Head of caudate nucleus (tissue), 42 donors: ENCODE results near the gene FBXL7.

Experiments
- DNase-seq, 42 donors: peaks; one replicate each; pipeline versions ENCODE4 v3.0.0 to v3.0.0-alpha.2; 2020 to 2021; ENCODE audit warnings: mixed read lengths in 7 of 42
- intact Hi-C: fragments of 100-400 bp; cut with DNase I; formaldehyde crosslinking; loops from one replicate; pipeline ENCODE4 v1.15.0; 2022

Gene FBXL7

DNA sequence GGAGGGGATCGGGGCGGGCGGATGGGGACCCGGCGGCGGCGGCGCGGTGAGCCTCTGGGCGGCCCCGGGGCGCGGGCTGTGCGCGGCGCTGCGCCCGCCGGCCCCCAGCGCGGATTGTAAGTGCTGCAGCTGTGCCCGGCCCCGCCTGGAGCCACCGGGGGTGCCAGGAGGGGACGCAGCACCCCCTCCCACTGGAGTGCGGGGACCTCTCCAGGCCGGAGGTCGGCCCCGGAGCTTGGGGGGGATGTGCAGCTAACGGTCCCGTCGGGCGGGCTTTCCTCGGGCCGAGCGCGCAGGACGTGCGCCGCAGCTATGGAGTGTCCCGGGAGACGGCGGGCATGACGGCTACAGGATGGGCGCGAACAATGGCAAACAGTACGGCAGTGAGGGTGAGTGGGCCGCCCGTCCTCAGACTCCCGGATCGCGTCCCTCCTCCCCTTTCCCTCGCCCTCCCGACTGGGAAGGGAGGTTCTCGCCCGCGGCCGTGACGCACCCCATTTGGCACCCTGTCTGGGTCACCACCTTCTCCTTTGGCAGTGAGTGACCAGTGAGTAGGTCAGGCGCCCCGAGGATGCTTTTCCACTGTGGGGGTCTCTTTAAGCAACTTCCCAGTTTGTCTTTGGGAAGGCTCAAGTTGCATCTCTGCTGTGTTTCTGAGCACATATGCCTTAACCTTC, 483 bp downstream of the FBXL7 start:
- intact Hi-C loops, result loop anchor here (5.0 kb wide), 1 partner anchor 292 kb away; no protein-coding TSS in a partner anchor
- DNase-seq, result peak in 40 of 42 donors; percentile 12 to 82 (median 50)

DNA sequence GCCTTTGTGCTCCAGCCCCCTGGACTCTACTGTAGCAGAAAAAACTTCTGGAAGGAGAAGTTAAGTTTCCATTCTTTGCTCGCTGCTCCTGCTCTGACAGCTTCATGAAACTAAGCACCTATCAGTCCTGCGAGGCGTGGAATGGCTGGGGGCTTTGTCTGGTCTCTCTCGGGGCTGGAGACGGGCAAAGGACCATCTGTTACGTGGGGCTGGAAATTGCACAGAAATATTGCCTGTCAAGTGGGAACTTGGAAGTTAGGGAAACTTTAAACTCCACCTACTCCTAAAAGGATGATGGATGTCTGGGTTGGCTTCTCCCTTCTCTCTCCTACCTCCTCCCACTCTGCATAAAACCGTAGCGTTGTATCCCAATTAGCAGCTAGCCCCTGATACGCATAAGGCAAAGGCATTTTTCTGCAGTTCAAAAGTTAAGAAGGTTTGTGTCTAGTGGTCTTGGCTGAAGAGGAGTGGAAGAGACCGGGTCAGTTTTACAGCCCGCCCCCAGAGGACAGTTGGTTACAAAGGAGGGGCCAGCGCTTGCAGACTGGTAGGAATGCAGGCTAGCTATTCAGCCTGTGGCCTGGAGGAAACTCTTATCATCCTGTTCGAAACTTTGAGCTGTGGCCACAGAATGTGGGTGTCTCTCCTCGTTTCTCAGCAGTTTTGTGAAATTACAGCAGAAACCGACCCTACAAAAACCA, 1.3 kb downstream of the FBXL7 start:
- intact Hi-C loops, result loop anchor here (5.0 kb wide), 1 partner anchor 291 kb away; no protein-coding TSS in a partner anchor

DNA sequence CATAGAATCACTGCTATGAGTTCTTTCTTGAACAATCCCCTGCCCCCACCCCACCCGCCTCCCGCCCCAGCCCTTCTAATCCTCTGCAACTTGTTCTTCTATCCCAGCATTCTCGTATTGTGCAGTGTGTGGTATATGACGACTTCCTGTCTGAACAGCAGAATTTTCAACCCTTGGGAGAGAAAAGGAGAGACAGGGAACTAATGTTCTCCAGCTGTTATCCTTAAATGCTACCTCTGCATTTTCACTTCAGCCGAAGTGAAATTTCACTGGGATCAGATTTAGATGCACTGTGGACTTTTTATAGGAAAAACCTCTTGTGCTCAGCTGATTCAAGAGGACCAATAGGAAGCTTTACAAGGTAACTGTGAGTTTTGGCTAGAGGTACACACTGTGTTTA, 2.2 kb downstream of the FBXL7 start:
- intact Hi-C loops, result loop anchor here (5.0 kb wide), 1 partner anchor 290 kb away; no protein-coding TSS in a partner anchor
- DNase-seq, result no peak

More for the DNA sequence above, 1.3 kb downstream of the FBXL7 start:
- peak in 40 of 42 donors; percentile 4 to 84 (median 57) for DNase-seq

DNA sequence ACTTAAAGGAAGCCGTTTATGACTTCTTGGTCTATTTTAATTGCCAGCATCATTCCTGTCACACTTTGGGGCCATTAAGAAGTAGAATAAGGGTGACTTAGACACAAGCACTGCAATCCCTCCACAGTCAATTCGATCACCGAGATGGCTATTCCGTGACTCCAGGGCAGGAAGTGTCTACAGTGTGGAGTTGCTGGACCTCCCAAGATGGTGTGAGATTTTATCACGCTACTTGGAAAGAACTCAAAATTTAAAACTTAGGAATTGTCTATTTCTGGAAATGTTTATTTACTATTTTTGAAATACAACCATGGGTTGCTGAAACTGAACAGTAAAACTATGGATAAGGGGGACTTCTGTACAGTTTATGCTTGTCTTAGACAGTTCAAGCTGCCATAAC, 6.2 kb downstream of the FBXL7 start:
- intact Hi-C loops, result no loop called here
- no peak for DNase-seq

DNA sequence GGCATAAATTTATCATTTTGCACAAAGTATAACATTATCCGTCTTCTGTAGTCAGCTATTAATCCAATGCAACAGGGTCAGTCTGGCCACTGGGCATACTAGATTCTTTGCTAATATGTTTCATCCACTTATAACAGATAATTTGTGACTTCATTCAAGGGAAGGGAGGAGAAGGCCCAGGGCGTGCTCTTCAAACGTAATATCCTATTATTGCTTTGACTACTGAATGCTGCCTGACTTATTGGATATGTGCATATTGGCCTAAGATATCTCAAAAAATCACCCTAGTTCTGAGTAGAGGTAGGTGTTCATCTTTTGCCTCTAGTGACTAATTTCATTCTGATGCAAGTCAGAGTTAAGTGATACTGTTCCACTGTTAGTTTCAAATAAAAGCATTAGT, 6.9 kb downstream of the FBXL7 start:
- DNase-seq, result no peak
- intact Hi-C loops, result no loop called here

DNA sequence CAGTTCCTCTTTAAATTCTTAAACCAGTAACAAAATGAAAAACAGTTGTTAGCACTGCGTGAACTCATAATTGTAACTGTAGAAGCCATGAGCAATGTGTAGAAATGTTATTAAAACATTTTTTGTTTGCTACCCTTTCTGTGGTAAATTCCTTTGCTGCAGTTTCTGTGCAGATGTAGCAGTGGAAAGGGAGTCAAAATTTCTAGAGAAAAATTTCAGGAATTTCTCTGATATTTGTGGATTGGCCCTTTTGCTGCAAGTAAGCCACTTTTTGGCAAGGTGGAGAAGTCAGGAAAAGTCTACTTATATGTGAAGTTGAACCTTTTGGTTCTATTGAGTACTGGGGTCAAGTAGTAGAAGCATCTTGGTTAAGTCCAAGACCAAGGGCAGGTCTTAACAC, 10.1 kb downstream of the FBXL7 start:
- intact Hi-C loops, result no loop called here
- no peak for DNase-seq

DNA sequence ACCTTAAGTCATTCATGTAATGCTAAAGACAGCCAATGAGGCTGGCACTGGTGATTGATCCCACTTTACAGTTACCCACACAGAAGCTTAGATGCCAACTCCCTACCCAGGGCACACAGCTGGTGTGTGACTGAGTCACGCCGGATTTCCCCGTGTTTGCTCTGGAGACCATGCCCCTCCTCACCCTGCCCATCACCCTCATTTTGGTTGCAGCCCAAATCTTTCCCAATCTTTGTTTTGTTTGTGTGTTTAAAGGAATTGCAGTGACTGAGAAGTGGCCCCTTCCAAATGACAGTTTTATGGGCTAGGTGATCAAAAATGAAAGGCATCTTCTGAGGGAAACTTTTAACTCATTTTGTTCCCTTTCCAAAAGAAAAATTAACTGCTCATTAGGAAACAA, 10.9 kb downstream of the FBXL7 start:
- DNase-seq, result peak in 5 of 42 donors; percentile 27 to 65 (median 40)

DNA sequence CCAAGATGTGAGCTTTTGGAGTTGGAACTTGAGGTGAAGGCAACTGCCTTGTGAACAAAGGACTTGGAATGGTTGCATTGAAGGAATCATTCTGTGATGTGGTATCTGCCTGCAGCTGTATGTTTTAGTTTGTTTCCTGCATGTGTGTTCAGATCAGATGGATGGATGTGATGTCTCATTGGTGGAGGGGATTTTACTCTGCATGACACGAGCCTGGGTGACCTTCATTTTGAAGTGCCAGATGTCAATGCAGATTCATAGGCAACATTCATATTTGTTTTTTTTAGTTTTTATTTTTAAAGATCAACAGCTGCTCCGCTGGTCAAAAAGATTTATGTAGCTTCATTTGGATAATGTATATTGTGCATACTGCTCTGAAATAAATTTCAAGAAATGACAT, 13.5 kb downstream of the FBXL7 start:
- no peak for DNase-seq
- intact Hi-C loops, result no loop called here

More for the DNA sequence above, 10.9 kb downstream of the FBXL7 start:
- intact Hi-C loops, result no loop called here

DNA sequence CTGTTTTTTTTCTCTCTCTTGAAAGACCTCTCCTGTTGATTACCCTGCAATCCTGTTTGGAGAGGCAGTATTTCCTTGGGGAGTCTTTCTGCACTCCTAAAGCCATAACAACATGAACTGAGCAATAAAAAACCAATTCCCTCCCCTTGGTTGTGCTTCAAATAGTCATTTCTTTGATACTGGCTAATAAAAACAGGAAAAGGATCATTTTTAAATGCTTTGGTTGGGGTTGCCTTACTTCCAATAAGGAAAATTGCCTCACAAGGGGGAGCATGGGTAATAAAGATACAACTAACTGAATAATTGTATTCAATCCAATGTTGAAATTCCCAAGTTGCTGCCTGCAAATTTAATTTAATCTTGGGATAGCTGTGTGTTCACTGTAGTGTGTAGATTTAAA, 13.9 kb downstream of the FBXL7 start:
- no peak for DNase-seq
- intact Hi-C loops, result no loop called here

DNA sequence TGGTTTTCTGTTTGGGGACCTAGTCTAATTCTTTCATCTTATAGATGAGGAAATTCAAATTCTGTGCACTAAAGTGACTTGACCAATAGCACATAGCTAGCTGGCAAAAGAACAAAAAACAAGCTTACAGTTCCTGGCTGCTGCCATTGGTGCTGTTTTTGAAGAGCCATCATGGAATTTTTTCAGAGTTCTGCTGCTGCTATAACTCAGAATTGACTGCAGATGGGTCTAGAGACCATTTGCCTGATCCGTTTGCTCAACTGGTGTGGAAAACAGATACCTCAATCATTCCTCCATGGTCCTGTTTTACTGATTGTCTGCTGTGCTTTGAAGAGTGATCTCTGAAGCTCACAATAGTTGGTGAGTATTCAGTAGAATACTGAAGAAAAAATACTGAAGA, 15.2 kb downstream of the FBXL7 start:
- intact Hi-C loops, result no loop called here
- peak in 1 of 42 donors; percentile 35 for DNase-seq

DNA sequence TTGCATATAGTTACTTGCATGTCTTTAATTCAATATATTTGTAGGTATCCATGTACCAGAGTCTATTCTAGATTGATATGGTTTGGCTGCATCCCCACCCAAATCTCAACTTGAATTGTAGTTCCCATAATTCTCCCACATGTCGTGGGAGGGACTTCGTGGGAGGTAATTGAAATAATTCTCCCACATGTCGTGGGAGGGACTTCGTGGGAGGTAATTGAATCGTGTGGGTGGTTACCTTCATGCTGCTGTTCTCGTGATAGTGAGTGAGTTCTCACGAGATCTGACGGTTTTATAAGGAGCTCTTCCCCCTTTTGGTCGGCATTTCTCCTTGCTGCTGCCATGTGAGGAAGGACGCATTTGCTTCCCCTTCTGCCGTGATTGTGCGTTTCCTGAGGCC, 16.5 kb downstream of the FBXL7 start:
- intact Hi-C loops, result no loop called here
- no peak for DNase-seq

DNA sequence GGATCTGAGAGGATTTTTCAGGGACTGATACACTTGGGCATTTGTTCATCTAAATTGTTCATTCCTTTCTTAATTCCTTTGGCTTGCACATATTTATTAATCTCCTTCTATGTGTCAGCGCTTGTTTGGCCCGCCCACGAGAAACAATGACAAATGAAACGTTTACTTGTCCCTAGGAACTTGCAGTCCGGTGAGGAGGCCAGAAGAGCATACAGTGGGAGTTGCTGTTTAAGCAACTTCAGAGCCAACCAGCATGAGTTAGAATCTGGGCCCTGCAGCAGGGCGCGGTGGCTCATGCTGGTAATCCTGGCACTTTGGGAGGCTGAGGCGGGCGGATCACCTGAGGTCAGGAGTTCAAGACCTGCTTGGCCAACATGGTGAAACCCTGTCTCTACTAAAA, 18.8 kb downstream of the FBXL7 start:
- intact Hi-C loops, result no loop called here

DNA sequence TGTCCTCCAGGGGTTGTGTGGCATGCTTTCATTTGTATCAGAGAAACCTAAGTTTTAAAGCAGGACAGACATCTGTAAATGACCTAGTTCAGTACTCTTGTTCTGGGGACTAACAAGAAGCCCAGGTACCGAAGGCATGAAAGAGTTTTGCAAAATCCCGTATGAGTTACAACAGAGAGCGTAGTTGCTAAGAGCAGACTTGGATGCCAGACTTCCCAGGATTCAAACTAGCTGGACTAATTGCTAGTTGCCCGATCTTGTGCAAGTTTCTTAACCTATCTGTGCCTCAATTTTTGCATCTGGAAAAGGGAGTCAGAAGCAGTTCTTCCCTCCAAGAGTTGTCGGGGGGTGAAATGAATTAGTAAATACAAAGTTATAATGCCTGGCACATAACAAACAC, 20.9 kb downstream of the FBXL7 start:
- intact Hi-C loops, result no loop called here
- no peak for DNase-seq

More for the DNA sequence above, 18.8 kb downstream of the FBXL7 start:
- DNase-seq, result no peak

DNA sequence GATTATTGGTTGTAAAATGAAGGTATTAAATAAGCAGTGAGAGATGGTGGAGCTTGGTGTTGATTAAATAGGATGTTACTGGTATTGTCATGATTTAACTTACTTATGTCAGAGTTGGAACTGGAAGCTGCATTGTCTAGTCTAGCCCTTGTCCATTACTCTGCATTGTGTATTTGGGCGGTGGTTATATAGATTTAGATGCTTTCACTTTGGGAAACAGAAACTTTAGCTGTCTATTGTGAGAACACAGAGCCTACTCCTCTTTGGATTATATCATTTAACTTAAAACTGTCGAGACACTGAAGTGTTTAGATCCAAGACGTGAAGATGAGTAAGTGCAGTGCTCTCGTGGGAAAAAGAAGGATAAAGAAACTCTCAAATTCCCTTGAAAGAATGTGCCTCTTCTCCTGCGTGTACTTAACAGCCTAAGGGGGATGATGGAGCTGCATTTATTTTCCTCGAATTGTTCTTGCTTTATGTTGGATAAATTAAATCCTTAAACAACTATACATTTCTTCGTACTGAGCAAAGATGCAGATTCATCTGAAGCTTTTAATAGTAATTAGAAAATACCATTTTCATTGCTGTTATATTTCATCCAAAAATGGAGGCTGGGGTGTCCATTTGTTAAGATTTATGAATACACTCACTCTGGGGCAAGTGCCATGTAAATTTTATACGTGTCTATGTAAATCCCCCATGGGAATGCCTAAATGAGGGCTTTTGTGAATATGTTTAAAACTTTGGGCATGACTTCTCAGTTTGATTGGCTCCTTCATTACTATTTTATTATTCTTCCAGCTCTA, 21.6 kb downstream of the FBXL7 start:
- intact Hi-C loops, result no loop called here
- no peak for DNase-seq

DNA sequence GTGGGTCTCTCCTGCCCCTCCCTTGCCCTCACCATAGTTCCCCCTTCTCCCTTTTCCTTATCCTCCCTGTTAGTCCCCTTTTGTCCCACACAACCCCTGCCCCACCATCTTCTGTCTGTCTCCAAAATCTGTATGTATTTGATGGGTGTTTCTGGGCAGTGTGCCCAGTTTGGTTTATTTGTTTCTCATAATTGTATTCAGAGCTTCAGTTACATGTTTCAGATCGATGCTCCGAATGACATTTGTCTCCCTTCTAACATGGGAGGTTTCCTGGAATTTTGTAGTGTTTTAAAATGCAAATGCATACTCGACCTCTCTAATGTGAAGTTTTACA, 22.2 kb downstream of the FBXL7 start:
- DNase-seq, result no peak
- intact Hi-C loops, result no loop called here

DNA sequence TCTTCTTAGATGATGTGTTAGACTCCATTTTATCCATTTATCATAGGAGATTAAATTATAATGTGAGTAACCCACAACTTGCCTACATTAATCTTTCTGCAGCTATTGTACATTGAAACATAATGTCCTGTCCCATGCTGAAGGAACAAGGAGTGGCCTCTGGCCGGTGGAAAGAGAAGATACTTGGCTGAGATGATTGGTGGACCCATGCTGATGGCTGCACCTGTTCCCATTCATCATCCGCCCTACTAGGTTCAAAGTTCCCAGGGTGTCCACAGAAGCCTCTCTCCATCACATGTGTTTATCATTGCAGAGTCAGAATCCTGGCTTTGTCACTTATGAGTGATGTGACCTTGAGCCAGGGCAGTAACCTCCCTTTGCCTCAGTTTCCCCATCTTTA, 24.7 kb downstream of the FBXL7 start:
- intact Hi-C loops, result no loop called here
- DNase-seq, result no peak

DNA sequence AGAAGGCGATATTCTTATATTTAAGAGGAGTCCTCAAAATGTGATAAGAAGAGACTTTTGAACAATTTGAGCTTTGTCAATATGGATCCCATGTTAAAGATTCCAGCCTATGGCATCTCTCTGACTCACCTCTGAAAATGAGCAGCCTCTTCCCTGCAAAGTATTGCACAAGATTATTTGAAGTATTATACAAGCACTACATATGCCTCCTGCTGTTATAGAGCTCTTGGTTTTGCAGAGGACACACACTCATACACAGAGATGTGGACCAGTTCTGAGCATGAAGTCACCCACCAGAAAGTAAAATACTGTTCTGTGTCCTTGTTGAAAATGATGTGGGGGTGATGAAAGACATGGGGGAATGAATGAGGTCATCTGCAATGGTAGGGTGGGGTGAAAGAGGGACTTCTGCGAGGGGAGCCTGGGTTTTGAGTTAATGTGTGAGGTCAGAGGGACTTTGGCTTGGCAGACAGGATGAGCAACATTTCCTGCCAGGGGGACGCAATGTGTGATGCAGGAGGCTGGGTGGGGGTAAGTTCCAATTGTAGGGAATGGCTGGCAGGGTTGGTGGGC, 25.8 kb downstream of the FBXL7 start:
- intact Hi-C loops, result no loop called here
- DNase-seq, result peak in 1 of 42 donors; percentile 46

DNA sequence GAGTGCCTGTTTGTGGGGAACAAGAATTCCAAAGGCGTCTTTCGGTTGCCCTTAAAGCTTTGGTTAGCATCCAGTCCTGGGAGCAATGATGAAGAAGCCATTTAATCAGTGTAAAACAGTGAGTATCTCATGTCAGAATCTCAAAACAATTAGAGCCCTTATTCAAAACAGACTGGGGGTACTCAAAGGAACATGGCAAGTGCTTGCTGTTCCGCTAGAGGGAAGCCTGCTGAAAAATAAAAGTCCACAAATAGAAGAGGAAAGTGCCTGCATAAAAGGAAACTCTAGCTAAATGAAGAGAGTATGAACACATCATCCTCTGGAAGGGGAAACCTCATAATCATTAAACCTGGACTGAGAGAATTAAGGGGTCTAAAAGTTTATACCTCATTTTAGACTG, 26.4 kb downstream of the FBXL7 start:
- intact Hi-C loops, result no loop called here
- DNase-seq, result peak in 6 of 42 donors; percentile 19 to 56 (median 38)

DNA sequence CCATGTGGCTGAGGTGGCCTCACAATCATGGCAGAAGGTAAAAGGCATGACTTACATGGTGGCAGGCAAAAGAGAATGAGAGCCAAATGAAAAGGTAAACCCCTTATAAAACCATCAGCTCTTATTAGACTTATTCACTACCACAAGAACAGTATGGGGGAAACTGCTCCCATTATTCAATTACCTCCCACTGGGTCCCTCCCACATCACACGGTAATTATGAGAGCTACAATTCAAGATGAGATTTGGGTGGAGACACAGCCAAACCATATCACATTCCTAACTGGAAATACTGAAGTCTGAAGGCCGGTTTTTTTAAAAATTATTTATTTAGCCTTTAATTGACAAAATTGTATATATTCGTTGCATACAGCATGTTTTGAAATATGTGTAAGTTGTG, 28.5 kb downstream of the FBXL7 start:
- peak in 8 of 42 donors; percentile 20 to 70 (median 35) for DNase-seq
- intact Hi-C loops, result no loop called here

DNA sequence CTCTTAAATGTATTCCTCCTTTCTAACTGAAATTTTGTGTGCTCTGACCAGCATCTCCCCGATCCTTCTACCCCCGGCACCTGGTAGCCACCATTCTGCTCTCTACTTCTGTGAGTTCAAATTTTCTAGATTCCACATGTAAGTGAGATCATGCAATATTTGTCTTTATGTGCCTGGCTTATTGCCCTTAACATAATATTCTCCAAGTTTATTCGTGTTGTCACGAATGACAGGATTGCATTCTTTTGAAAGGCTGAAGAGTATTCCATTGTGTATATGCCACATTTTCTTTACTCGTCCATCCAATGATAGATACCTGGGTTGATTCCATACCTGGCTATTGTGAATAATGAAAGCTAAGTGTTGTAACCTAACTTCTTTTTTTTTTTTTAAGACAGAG, 29.0 kb downstream of the FBXL7 start:
- DNase-seq, result no peak
- intact Hi-C loops, result no loop called here
